Nephron progenitor cell (in vitro differentiated cells): Measurements from ENCODE around the gene MPZ.
A peak's percentile ranks its signal among the peaks of the same experiment; 100 is the strongest.

Experiments
- DNase-seq: peaks from one replicate; pipeline ENCODE4 v3.0.0; 2021
- H3K27ac Mint-ChIP-seq: 2 replicates; pipeline ENCODE4 v1.8.0; 2021; ENCODE audit warnings: mild to moderate bottlenecking, moderate library complexity, mixed read lengths
- H3K27me3 Mint-ChIP-seq: 2 replicates; pipeline ENCODE4 v1.8.0; 2021; ENCODE audit warnings: mild to moderate bottlenecking, low read depth, mixed read lengths; ENCODE audit not compliant: poor library complexity
- H3K36me3 Mint-ChIP-seq: 2 replicates; pipeline ENCODE4 v1.8.0; 2021; ENCODE audit warnings: low read depth, mixed read lengths
- H3K4me1 Mint-ChIP-seq: 2 replicates; pipeline ENCODE4 v1.8.0; 2021; ENCODE audit warnings: mixed read lengths
- H3K4me3 Mint-ChIP-seq: 2 replicates; pipeline ENCODE4 v1.8.0; 2021; ENCODE audit warnings: mild to moderate bottlenecking, moderate library complexity, mixed read lengths
- H3K9me3 Mint-ChIP-seq: 2 replicates; pipeline ENCODE4 v1.8.0; 2021; ENCODE audit warnings: mild to moderate bottlenecking, moderate library complexity, mixed read lengths
- CTCF ChIP-seq: fragments of 200-600 bp; sonication (generic); IDR thresholded peaks from 2 replicates; pipeline ENCODE4 v1.5.0; 2021; ENCODE audit warnings: antibody characterized with exemption

MPZ gene

GRCh38 chr1:161305867-161306519 lies 3.8 kb downstream of the MPZ start:
- Mint-ChIP-seq H3K27ac (no peak overlapping the region), H3K4me3 (peak overlapping the region; percentile 94), H3K27me3 (peaks cover 22% of the 10 kb centered on the region), H3K4me1 (peaks cover 30% of the 10 kb centered on the region), H3K9me3 (no peaks in the 10 kb centered on the region), H3K36me3 (no peaks in the 10 kb centered on the region)
- no peak for TF ChIP-seq CTCF
- peak; percentile 69 for DNase-seq

GRCh38 chr1:161304927-161305866 lies 4.6 kb downstream of the MPZ start:
- Mint-ChIP-seq H3K27me3 (peaks cover 16% of the 10 kb centered on the region), H3K27ac (no peak overlapping the region), H3K4me3 (peak overlapping the region; percentile 94), H3K36me3 (no peaks in the 10 kb centered on the region), H3K4me1 (peaks cover 24% of the 10 kb centered on the region), H3K9me3 (no peaks in the 10 kb centered on the region)
- DNase-seq: no peak
- no peak for TF ChIP-seq CTCF

- no peaks in the 10 kb centered on the region for H3K9me3 Mint-ChIP-seq
- no peak for TF ChIP-seq CTCF
- DNase-seq: no peak
- H3K36me3 Mint-ChIP-seq: no peaks in the 10 kb centered on the region
- no peaks in the 10 kb centered on the region for H3K27me3 Mint-ChIP-seq
- no peak overlapping the region for H3K27ac Mint-ChIP-seq
- peaks cover 16% of the 10 kb centered on the region for H3K4me1 Mint-ChIP-seq
- no peak overlapping the region for H3K4me3 Mint-ChIP-seq
Measured at GRCh38 chr1:161300478-161300877, 9.3 kb downstream of the MPZ start.

- no peak for TF ChIP-seq CTCF
- Mint-ChIP-seq H3K4me3 (no peak overlapping the region), H3K9me3 (no peaks in the 10 kb centered on the region), H3K27ac (no peak overlapping the region), H3K27me3 (no peaks in the 10 kb centered on the region), H3K4me1 (peaks cover 5% of the 10 kb centered on the region), H3K36me3 (no peaks in the 10 kb centered on the region)
- DNase-seq: no peak
Measured at GRCh38 chr1:161299347-161299746, 10.4 kb downstream of the MPZ start.

GRCh38 chr1:161298116-161298515 lies 11.7 kb downstream of the MPZ start:
- no peaks in the 10 kb centered on the region for H3K9me3 Mint-ChIP-seq
- no peak for DNase-seq
- no peaks in the 10 kb centered on the region for H3K4me1 Mint-ChIP-seq
- no peak overlapping the region for H3K4me3 Mint-ChIP-seq
- no peak for TF ChIP-seq CTCF
- no peak overlapping the region for H3K27ac Mint-ChIP-seq
- H3K36me3 Mint-ChIP-seq: no peaks in the 10 kb centered on the region
- H3K27me3 Mint-ChIP-seq: no peaks in the 10 kb centered on the region
